Measurements from ENCODE around the gene PLP1. TPM values are rescaled to one million over a fixed set of nuclear protein-coding genes. Genes with fewer than 3 reads are reported as not detected.

Gene PLP1
- total RNA-seq, 1 donor: under 0.01 TPM

DNA sequence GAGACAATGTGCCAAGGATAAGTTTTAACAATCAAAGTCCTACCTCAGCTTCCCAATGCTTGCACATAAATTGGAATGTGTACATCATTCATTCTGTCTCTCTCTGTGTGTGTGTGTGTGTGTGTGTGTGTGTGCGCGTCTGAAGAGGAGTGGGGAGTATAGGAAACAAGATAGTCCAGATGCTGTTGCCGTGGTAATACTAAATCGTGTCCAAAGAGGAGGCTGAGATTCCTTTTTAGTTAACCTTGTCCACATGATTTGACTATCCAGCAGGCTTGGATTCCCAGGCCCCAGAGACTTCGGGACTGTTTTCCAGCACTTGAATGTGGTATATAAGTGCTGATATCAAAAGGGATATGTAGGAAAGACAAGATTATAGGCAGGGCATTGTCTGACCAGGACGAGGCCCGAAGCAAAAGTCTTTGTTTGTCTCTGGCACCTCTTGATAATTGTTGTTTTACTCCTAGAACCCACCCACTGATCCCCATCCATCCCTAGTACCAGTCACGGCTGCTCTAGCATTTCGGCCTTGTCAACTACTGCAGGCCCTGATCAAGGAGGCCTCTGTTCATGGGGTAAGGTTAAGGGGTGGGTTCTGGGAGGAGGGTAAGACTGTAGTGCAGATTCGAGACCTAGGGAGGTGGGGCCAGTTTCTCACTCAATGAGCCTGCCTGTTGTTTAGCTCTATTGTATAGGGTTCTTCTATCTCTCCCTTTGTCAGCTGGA, 3.9 kb downstream of the PLP1 start:
- DNase-seq (ENCODE audit: low read depth): no peak
- H3K4me3 ChIP-seq (ENCODE audit: low read depth, low read length): no peak overlapping the region
- TF ChIP-seq, protein P1, sequence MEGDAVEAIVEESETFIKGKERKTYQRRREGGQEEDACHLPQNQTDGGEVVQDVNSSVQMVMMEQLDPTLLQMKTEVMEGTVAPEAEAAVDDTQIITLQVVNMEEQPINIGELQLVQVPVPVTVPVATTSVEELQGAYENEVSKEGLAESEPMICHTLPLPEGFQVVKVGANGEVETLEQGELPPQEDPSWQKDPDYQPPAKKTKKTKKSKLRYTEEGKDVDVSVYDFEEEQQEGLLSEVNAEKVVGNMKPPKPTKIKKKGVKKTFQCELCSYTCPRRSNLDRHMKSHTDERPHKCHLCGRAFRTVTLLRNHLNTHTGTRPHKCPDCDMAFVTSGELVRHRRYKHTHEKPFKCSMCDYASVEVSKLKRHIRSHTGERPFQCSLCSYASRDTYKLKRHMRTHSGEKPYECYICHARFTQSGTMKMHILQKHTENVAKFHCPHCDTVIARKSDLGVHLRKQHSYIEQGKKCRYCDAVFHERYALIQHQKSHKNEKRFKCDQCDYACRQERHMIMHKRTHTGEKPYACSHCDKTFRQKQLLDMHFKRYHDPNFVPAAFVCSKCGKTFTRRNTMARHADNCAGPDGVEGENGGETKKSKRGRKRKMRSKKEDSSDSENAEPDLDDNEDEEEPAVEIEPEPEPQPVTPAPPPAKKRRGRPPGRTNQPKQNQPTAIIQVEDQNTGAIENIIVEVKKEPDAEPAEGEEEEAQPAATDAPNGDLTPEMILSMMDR (IDR thresholded peaks at IDR 0.05; ENCODE audit: insufficient read depth, low read depth, low read length): no peak

DNA sequence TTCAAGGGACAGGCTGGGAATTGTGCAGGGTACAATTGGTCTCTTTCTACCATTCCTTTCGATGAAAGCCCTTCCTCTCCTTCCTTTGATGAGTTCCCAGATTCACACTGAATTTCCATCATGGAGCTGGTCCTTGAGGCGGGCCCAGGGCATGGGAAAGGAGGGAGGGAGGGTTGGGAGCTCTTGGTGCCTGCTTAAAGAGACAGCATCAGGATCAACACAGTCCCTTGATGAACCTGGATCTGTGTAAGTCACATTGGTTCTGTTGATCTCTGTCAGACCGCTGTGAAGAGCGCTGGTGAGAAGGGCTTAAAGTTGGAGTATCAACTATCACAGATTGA, 4.4 kb downstream of the PLP1 start:
- DNase-seq (ENCODE audit: low read depth): no peak
- H3K4me3 ChIP-seq (ENCODE audit: low read depth, low read length): no peak overlapping the region
- TF ChIP-seq, protein P1 (IDR thresholded peaks at IDR 0.05; ENCODE audit: insufficient read depth, low read depth, low read length): no peak

DNA sequence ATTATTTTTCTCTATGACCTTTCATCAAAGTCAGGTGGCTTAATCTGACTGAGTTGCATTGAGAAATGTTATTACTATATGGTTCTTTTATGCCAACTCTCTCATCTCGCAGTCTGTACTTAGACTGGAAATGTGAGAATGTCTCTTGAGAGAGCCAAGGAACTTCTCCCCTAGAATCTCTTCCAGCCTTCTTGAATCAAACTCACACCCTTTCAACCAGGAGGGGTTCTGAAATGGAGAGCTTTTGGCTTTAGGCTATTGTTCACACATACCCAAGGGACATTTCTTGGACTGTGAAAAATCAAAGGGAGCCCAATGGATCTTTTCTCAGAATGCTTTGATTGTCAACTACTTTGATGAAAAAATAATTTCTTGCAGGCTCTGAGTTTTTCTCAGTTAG, 5.1 kb downstream of the PLP1 start:
- TF ChIP-seq, protein P1 (IDR thresholded peaks at IDR 0.05; ENCODE audit: insufficient read depth, low read depth, low read length): no peak
- DNase-seq (ENCODE audit: low read depth): no peak
- no peak overlapping the region for H3K4me3 ChIP-seq (ENCODE audit: low read depth, low read length)

DNA sequence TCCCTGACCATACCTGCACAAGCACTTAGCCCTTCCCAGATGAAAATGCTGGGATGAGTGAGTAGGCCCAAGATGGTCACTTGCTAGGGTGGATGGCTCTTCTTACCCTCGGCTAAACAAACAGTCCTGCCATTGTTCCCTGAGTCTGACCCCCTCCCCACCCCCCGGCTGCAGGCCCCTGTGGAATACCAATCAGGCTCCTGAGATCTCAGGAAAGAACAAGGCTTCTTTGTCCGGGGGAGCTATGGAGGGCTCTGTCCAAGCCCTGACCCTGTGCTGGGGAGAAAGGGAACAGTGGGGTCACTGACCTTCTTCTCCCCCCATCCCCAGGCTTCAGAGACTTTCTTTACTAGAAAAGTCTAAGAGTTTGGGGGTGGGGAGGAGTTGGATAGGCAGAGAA, 6.0 kb downstream of the PLP1 start:
- DNase-seq (ENCODE audit: low read depth): no peak
- TF ChIP-seq, protein P1 (IDR thresholded peaks at IDR 0.05; ENCODE audit: insufficient read depth, low read depth, low read length): no peak
- H3K4me3 ChIP-seq (ENCODE audit: low read depth, low read length): no peak overlapping the region

DNA sequence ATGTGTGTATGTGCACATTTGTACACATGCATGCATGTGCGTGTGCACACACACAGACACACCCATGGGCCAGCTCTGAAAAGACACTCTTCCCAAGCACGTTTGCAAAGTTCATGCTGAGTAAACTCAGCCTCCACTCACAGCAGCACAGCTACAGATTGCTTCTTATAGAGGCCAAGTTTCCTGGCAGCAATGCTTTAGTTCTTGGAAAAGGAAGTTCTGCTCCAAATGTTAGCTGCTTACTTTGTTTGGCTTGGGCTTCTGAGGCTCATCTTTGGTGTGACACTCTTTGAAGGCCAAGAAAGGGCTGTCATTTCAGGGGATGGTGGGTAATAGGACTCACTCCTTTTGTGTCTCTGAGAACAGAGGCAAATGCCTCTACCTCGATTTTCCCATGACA, 6.6 kb downstream of the PLP1 start:
- TF ChIP-seq, protein P1 (IDR thresholded peaks at IDR 0.05; ENCODE audit: insufficient read depth, low read depth, low read length): no peak
- no peak overlapping the region for H3K4me3 ChIP-seq (ENCODE audit: low read depth, low read length)
- no peak for DNase-seq (ENCODE audit: low read depth)

DNA sequence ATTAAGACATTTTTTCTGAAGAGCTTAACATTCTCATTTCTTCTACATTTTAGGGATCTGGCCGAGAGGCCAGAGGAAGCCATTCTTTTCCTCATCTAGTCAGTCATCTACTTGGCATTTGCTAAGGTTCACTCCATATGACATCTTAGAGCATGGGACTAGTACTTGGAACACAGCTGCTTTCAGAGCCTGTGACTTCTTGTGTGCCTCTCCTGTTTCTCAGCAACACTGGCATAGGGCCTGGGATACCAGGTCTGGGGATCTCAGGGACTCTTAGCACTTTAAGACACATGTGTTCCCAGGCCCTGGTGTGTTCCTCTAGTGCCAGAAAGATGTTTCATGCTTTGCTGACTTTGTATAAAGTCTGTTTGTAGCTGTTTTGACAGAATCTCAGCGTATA, 7.3 kb downstream of the PLP1 start:
- H3K4me3 ChIP-seq (ENCODE audit: low read depth, low read length): no peak overlapping the region
- TF ChIP-seq, protein P1 (IDR thresholded peaks at IDR 0.05; ENCODE audit: insufficient read depth, low read depth, low read length): no peak
- DNase-seq (ENCODE audit: low read depth): no peak

DNA sequence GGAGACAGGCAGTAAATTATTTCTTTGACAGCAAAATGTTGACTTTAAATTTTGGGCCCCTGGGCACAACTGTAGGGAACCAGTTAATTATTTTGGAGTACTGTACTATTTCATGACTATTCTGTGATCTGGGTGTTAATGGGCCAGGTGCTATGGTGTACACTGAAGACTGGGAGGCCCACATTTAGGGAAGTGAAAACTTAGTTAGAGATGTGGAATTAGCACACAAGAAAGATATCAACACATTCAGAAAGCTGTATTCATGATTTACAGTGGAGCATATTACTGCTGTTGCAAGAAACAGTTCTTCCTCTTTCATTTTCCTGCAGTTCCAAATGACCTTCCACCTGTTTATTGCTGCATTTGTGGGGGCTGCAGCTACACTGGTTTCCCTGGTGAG, 12.4 kb downstream of the PLP1 start:
- no peak for DNase-seq (ENCODE audit: low read depth)
- TF ChIP-seq, protein P1 (IDR thresholded peaks at IDR 0.05; ENCODE audit: insufficient read depth, low read depth, low read length): no peak
- H3K4me3 ChIP-seq (ENCODE audit: low read depth, low read length): no peak overlapping the region
